CD14-positive monocyte (primary cell): Measurements from ENCODE around the gene DENND1A. TPM values are rescaled to one million over a fixed set of nuclear protein-coding genes. Genes with fewer than 3 reads are reported as not detected.

Experiments used
- DNase-seq, 3 donors: peaks; one replicate each; pipeline ENCODE4 v3.0.0-alpha.2; 2011 to 2022
- H2AFZ ChIP-seq: 2 replicates; pipeline ENCODE4 v1.6.0; 2012; ENCODE audit warnings: mild to moderate bottlenecking, low read depth, low read length, inconsistent platforms; ENCODE audit not compliant: insufficient read depth, poor library complexity, severe bottlenecking
- H3K27ac ChIP-seq, 2 donors: 1 replicate in 1 of 2; 2 replicates in 1 of 2; pipeline ENCODE4 v1.5.1; 2012 to 2013; ENCODE audit warnings: low read length in 2 of 2, control low read depth in 1 of 2, inconsistent platforms in 1 of 2, low read depth in 1 of 2, mild to moderate bottlenecking in 1 of 2
- H3K27me3 ChIP-seq, 2 donors: one replicate each; pipeline versions ENCODE4 v1.6.0 to v1.6.1; 2011 to 2013; ENCODE audit warnings: low read length in 2 of 2; ENCODE audit not compliant: control insufficient read depth in 2 of 2, insufficient read depth in 2 of 2
- H3K36me3 ChIP-seq, 2 donors: replicated peaks in 1 of 2; 1 replicate in 1 of 2; 2 replicates in 1 of 2; pipeline versions ENCODE4 v1.5.1 to v1.6.1; 2012 to 2013; ENCODE audit warnings: low read length in 2 of 2, control low read depth in 1 of 2, inconsistent platforms in 1 of 2, mild to moderate bottlenecking in 1 of 2; ENCODE audit not compliant: insufficient read depth in 2 of 2, control insufficient read depth in 1 of 2
- H3K4me1 ChIP-seq, 2 donors: 1 replicate in 1 of 2; 2 replicates in 1 of 2; pipeline versions ENCODE4 v1.5.1 to v1.6.1; 2012 to 2013; ENCODE audit warnings: low read length in 2 of 2, control low read depth in 1 of 2, inconsistent platforms in 1 of 2, mild to moderate bottlenecking in 1 of 2, moderate library complexity in 1 of 2; ENCODE audit not compliant: insufficient read depth in 2 of 2, control insufficient read depth in 1 of 2
- H3K4me2 ChIP-seq: replicated peaks from 2 replicates; pipeline ENCODE3; 2012; ENCODE audit warnings: low read length, moderate library complexity, mild to moderate bottlenecking; ENCODE audit not compliant: poor library complexity, severe bottlenecking; ENCODE audit errors: extremely low read depth
- H3K4me3 ChIP-seq, 3 experiments: fragments of 200-600 bp in 1 of 3; sonication (generic) in 1 of 3; replicated peaks in 1 of 3; 1 replicate in 2 of 3; 2 replicates in 1 of 3; pipeline ENCODE4 v1.5.1; 2011 to 2013; ENCODE audit warnings: low read length in 3 of 3, mild to moderate bottlenecking in 3 of 3, control low read depth in 2 of 3, low read depth in 2 of 3, inconsistent platforms in 1 of 3, moderate library complexity in 1 of 3
- H3K79me2 ChIP-seq: 2 replicates; pipeline ENCODE4 v1.6.0; 2012; ENCODE audit warnings: mild to moderate bottlenecking, control low read depth, inconsistent platforms, low read length, moderate library complexity; ENCODE audit not compliant: insufficient read depth
- H3K9ac ChIP-seq: 2 replicates; pipeline ENCODE4 v1.6.0; 2017; ENCODE audit warnings: low read length, mild to moderate bottlenecking; ENCODE audit not compliant: insufficient read depth, poor library complexity, severe bottlenecking
- H3K9me3 ChIP-seq, 2 donors: replicated peaks in 1 of 2; 1 replicate in 1 of 2; 2 replicates in 1 of 2; pipeline versions ENCODE4 v1.5.1 to v1.6.1; 2012 to 2013; ENCODE audit warnings: low read length in 2 of 2, control low read depth in 1 of 2; ENCODE audit not compliant: control insufficient read depth in 1 of 2, insufficient read depth in 1 of 2
- H4K20me1 ChIP-seq: 2 replicates; pipeline ENCODE4 v1.6.0; 2012; ENCODE audit warnings: mild to moderate bottlenecking, low read length, control low read depth, moderate library complexity; ENCODE audit not compliant: insufficient read depth
- H3K27ac Mint-ChIP-seq, 7 donors: one replicate each; pipeline ENCODE4 v1.8.0; 2020; ENCODE audit warnings: mild to moderate bottlenecking in 7 of 7, mixed read lengths in 7 of 7, moderate library complexity in 6 of 7, inconsistent platforms in 2 of 7
- H3K27me3 Mint-ChIP-seq, 3 donors: one replicate each; pipeline ENCODE4 v1.8.0; 2021 to 2022; ENCODE audit warnings: low read depth in 3 of 3, mild to moderate bottlenecking in 3 of 3, mixed read lengths in 3 of 3, moderate library complexity in 3 of 3, inconsistent platforms in 1 of 3
- H3K36me3 Mint-ChIP-seq, 2 donors: one replicate each; pipeline ENCODE4 v1.8.0; 2020; ENCODE audit warnings: mixed read lengths in 2 of 2, inconsistent platforms in 1 of 2, mild to moderate bottlenecking in 1 of 2
- H3K4me1 Mint-ChIP-seq: one replicate; pipeline ENCODE4 v1.8.0; 2020; ENCODE audit warnings: mild to moderate bottlenecking, mixed read lengths
- H3K4me3 Mint-ChIP-seq, 2 donors: one replicate each; pipeline ENCODE4 v1.8.0; 2020; ENCODE audit warnings: mild to moderate bottlenecking in 2 of 2, mixed read lengths in 2 of 2, moderate library complexity in 1 of 2
- H3K9me3 Mint-ChIP-seq, 7 donors: one replicate each; pipeline ENCODE4 v1.8.0; 2020 to 2022; ENCODE audit warnings: mixed read lengths in 7 of 7, mild to moderate bottlenecking in 6 of 7, moderate library complexity in 6 of 7, inconsistent platforms in 2 of 7
- CTCF ChIP-seq: fragments of 200-600 bp; IDR thresholded peaks from one replicate; pipeline ENCODE4 v1.8.0; 2022; ENCODE audit warnings: antibody characterized with exemption, mild to moderate bottlenecking
- WGBS: methylation state at CpG from one replicate; pipeline ENCODE4 v1.1.5; 2013; ENCODE audit warnings: missing lambda C conversion rate; ENCODE audit not compliant: insufficient coverage; 5-methylcytosine and 5-hydroxymethylcytosine counted together
- intact Hi-C, 2 donors: fragments of 100-400 bp; cut with micrococcal nuclease; formaldehyde crosslinking; loops; one replicate each; pipeline versions ENCODE4 v1.15.0 to v1.15.1; 2023
- polyA plus RNA-seq, 3 donors: library from polyadenylated mRNA; depleted of rRNA in 1 of 3; unstranded in 2 of 3; stranded (reverse) in 1 of 3; fragments of 300-500 nt in 2 of 3; fragments of >200 nt in 1 of 3; fragmentation: Illumina TruSeq in 2 of 3; gene quantifications; 1 replicate in 2 of 3; 2 replicates in 1 of 3; pipeline ENCODE4 v1.2.3, GENCODE V29; 2012 to 2021

DENND1A gene
- polyA plus RNA-seq, 3 donors, result 24.8 to 73.0 (median 29.4) TPM

- Histone ChIP-seq H3K4me3 (no peak overlapping the region), H2AFZ (no peak overlapping the region), H3K36me3 (peaks cover 32 to 89% of the 10 kb centered on the region in 2 donors), H3K4me2 (no peak overlapping the region), H3K9me3 (no peaks in the 10 kb centered on the region), H3K27me3 (no peaks in the 10 kb centered on the region), H3K4me1 (no peaks in the 10 kb centered on the region), H3K79me2 (no peaks in the 10 kb centered on the region), H3K9ac (no peak overlapping the region), H4K20me1 (peaks cover 66% of the 10 kb centered on the region), H3K27ac (no peak overlapping the region)
- DNase-seq, result no peak
- Mint-ChIP-seq H3K4me1 (peaks cover 10% of the 10 kb centered on the region), H3K4me3 (no peak overlapping the region), H3K36me3 (peaks cover 62 to 77% of the 10 kb centered on the region in 2 donors), H3K27ac (peak overlapping the region in 2 of 7 donors; percentile 12 to 47), H3K9me3 (no peaks in the 10 kb centered on the region), H3K27me3 (no peaks in the 10 kb centered on the region)
- TF ChIP-seq CTCF, result no peak
- 100% methylated on average over 8 of the region's 9 CpGs for WGBS
- intact Hi-C loops, result no loop called here
Measured at GRCh38 chr9:123655681-123656423, 274.1 kb downstream of the DENND1A start.

GRCh38 chr9:123654994-123655637 is 274.8 kb downstream of the DENND1A start:
- no peak overlapping the region for H3K4me2 ChIP-seq
- 93% methylated on average over 12 of the region's 12 CpGs for WGBS
- no peaks in the 10 kb centered on the region for H3K27me3 Mint-ChIP-seq
- H3K27me3 ChIP-seq, result no peaks in the 10 kb centered on the region
- DNase-seq, result no peak
- no peaks in the 10 kb centered on the region for H3K4me1 ChIP-seq
- no peaks in the 10 kb centered on the region for H3K9me3 ChIP-seq
- H3K4me3 Mint-ChIP-seq, result no peak overlapping the region
- no peaks in the 10 kb centered on the region for H3K79me2 ChIP-seq
- H4K20me1 ChIP-seq, result peaks cover 68% of the 10 kb centered on the region
- no peak overlapping the region for H3K27ac ChIP-seq
- no peak overlapping the region for H3K9ac ChIP-seq
- H3K4me3 ChIP-seq, result no peak overlapping the region
- H3K27ac Mint-ChIP-seq, result peak overlapping the region in 2 of 7 donors; percentile 12 to 48
- peaks cover 64 to 78% of the 10 kb centered on the region in 2 donors for H3K36me3 Mint-ChIP-seq
- H2AFZ ChIP-seq, result no peak overlapping the region
- no peak for TF ChIP-seq CTCF
- intact Hi-C loops, result no loop called here
- peaks cover 9% of the 10 kb centered on the region for H3K4me1 Mint-ChIP-seq
- H3K9me3 Mint-ChIP-seq, result no peaks in the 10 kb centered on the region
- H3K36me3 ChIP-seq, result peaks cover 32 to 93% of the 10 kb centered on the region in 2 donors
